HEK293 (cell line): ENCODE data around the gene DTHD1.

Source experiments
- CTCF ChIP-seq: fragments of 450-650 bp; formaldehyde crosslinking; IDR thresholded peaks from 2 replicates; pipeline ENCODE4 v1.5.1; 2016; ENCODE audit warnings: missing biosample characterization, missing genetic modification characterization
- ELK4 ChIP-seq: IDR thresholded peaks from 2 replicates; pipeline ENCODE4 v1.6.1; 2011; ENCODE audit warnings: mild to moderate bottlenecking, low read depth, low read length, borderline replicate concordance
- ZNF174 ChIP-seq: fragments of 450-650 bp; formaldehyde crosslinking; IDR thresholded peaks from 2 replicates; pipeline ENCODE4 v1.5.0; 2017; ENCODE audit warnings: missing biosample characterization, mild to moderate bottlenecking, missing genetic modification characterization
- ZNF362 ChIP-seq: fragments of 450-650 bp; formaldehyde crosslinking; IDR thresholded peaks from 2 replicates; pipeline ENCODE4 v1.5.1; 2016; ENCODE audit warnings: missing biosample characterization, missing genetic modification characterization
- ZNF530 ChIP-seq: fragments of 450-650 bp; formaldehyde crosslinking; IDR thresholded peaks from 2 replicates; pipeline ENCODE4 v1.5.1; 2016; ENCODE audit warnings: low read depth, missing biosample characterization, missing genetic modification characterization
- ZNF548 ChIP-seq: fragments of 450-650 bp; formaldehyde crosslinking; IDR thresholded peaks from 2 replicates; pipeline ENCODE4 v1.5.1; 2016; ENCODE audit warnings: missing biosample characterization, missing genetic modification characterization
- ZNF585B ChIP-seq: fragments of 450-650 bp; formaldehyde crosslinking; IDR thresholded peaks from 2 replicates; pipeline ENCODE4 v1.5.1; 2016; ENCODE audit warnings: missing biosample characterization, missing genetic modification characterization
- TF ChIP-seq, protein P1 (sequence below): fragments of 450-650 bp; formaldehyde crosslinking; IDR thresholded peaks from 2 replicates; pipeline ENCODE4 v1.5.1; 2016; ENCODE audit warnings: missing biosample characterization, missing genetic modification characterization
- TF ChIP-seq, protein P2 (sequence below): fragments of 450-650 bp; IDR thresholded peaks from 2 replicates; pipeline ENCODE4 v1.5.1; 2018; ENCODE audit warnings: missing biosample characterization, missing genetic modification characterization

DNA sequence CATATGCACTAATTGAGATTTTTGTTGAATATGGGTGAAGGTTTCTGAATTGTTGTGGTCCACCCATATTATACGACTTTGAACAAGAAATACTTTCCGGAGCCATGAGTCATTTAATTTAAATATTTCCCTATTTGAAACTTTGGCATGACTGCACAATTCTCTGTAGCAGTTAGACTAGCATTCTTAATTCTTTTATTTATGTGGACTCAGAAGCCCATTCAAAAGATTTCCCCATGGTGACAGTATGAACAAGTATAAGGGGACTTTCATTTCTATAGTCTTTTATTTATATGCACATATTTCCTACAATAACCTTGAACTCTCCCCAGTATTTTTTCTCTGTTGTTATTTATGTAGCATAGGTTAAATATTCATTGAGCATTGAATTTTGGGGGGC lies 72.6 kb downstream of the DTHD1 start:
- no peak for TF ChIP-seq ZNF530 (tag by site-specific recombination)
- TF ChIP-seq ZNF362 (tag by site-specific recombination), result no peak
- no peak for TF ChIP-seq ZNF548
- TF ChIP-seq ELK4, result no peak
- TF ChIP-seq CTCF (tag by site-specific recombination), result no peak
- TF ChIP-seq, protein P1, sequence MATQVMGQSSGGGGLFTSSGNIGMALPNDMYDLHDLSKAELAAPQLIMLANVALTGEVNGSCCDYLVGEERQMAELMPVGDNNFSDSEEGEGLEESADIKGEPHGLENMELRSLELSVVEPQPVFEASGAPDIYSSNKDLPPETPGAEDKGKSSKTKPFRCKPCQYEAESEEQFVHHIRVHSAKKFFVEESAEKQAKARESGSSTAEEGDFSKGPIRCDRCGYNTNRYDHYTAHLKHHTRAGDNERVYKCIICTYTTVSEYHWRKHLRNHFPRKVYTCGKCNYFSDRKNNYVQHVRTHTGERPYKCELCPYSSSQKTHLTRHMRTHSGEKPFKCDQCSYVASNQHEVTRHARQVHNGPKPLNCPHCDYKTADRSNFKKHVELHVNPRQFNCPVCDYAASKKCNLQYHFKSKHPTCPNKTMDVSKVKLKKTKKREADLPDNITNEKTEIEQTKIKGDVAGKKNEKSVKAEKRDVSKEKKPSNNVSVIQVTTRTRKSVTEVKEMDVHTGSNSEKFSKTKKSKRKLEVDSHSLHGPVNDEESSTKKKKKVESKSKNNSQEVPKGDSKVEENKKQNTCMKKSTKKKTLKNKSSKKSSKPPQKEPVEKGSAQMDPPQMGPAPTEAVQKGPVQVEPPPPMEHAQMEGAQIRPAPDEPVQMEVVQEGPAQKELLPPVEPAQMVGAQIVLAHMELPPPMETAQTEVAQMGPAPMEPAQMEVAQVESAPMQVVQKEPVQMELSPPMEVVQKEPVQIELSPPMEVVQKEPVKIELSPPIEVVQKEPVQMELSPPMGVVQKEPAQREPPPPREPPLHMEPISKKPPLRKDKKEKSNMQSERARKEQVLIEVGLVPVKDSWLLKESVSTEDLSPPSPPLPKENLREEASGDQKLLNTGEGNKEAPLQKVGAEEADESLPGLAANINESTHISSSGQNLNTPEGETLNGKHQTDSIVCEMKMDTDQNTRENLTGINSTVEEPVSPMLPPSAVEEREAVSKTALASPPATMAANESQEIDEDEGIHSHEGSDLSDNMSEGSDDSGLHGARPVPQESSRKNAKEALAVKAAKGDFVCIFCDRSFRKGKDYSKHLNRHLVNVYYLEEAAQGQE (tag by site-specific recombination), result no peak
- no peak for TF ChIP-seq ZNF174
- no peak for TF ChIP-seq ZNF585B (tag by site-specific recombination)
- TF ChIP-seq, protein P2, sequence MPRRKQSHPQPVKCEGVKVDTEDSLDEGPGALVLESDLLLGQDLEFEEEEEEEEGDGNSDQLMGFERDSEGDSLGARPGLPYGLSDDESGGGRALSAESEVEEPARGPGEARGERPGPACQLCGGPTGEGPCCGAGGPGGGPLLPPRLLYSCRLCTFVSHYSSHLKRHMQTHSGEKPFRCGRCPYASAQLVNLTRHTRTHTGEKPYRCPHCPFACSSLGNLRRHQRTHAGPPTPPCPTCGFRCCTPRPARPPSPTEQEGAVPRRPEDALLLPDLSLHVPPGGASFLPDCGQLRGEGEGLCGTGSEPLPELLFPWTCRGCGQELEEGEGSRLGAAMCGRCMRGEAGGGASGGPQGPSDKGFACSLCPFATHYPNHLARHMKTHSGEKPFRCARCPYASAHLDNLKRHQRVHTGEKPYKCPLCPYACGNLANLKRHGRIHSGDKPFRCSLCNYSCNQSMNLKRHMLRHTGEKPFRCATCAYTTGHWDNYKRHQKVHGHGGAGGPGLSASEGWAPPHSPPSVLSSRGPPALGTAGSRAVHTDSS (tag by site-specific recombination), result no peak
